HepG2 (cell line): ENCODE measurements around the gene AUP1. TPM values are rescaled to one million over a fixed set of nuclear protein-coding genes. Genes with fewer than 3 reads are reported as not detected.
A peak's percentile ranks its signal among the peaks of the same experiment; 100 is the strongest.

Source experiments
- DMTF1 ChIP-seq: sonication (generic); formaldehyde crosslinking; IDR thresholded peaks from 2 replicates; pipeline ENCODE4 v1.4.0; 2020; ENCODE audit warnings: mild to moderate bottlenecking, missing genetic modification reagents
- HDAC1 ChIP-seq: sonication (generic); formaldehyde crosslinking; IDR thresholded peaks from 2 replicates; pipeline ENCODE4 v1.5.1; 2020; ENCODE audit warnings: mild to moderate bottlenecking, missing genetic modification reagents
- MTF2 ChIP-seq: sonication (generic); formaldehyde crosslinking; IDR thresholded peaks from 2 replicates; pipeline ENCODE4 v1.5.0; 2020; ENCODE audit warnings: missing genetic modification reagents, borderline replicate concordance
- NCOR1 ChIP-seq: fragments of 200-600 bp; sonication (generic); IDR thresholded peaks from 2 replicates; pipeline ENCODE4 v1.7.0; 2017; ENCODE audit warnings: antibody characterized with exemption, low read length, borderline replicate concordance
- NFIB ChIP-seq: sonication (generic); formaldehyde crosslinking; IDR thresholded peaks from 2 replicates; pipeline ENCODE4 v1.9.0; 2021; ENCODE audit warnings: missing genetic modification reagents, mild to moderate bottlenecking, borderline replicate concordance
- NFIC ChIP-seq: IDR thresholded peaks from 2 replicates; pipeline ENCODE4 v1.6.1; 2012; ENCODE audit warnings: mild to moderate bottlenecking, low read length, inconsistent platforms
- NFYB ChIP-seq: sonication (generic); formaldehyde crosslinking; IDR thresholded peaks from 2 replicates; pipeline ENCODE4 v1.4.0; 2020; ENCODE audit warnings: missing genetic modification reagents
- PAWR ChIP-seq: sonication (generic); formaldehyde crosslinking; IDR thresholded peaks from 2 replicates; pipeline ENCODE4 v1.4.0; 2020; ENCODE audit warnings: missing genetic modification reagents, mild to moderate bottlenecking, borderline replicate concordance
- PHF8 ChIP-seq: sonication (generic); formaldehyde crosslinking; IDR thresholded peaks from 2 replicates; pipeline ENCODE4 v1.5.0; 2020; ENCODE audit warnings: missing genetic modification reagents
- PITX1 ChIP-seq: sonication (generic); formaldehyde crosslinking; IDR thresholded peaks from 2 replicates; pipeline ENCODE4 v1.5.1; 2020; ENCODE audit warnings: mild to moderate bottlenecking, missing genetic modification reagents
- POGZ ChIP-seq: sonication (generic); formaldehyde crosslinking; IDR thresholded peaks from 2 replicates; pipeline ENCODE4 v1.4.0; 2020; ENCODE audit warnings: mild to moderate bottlenecking, missing genetic modification reagents
- SALL1 ChIP-seq: sonication (generic); formaldehyde crosslinking; IDR thresholded peaks from 2 replicates; pipeline ENCODE4 v1.8.0; 2022; ENCODE audit warnings: mild to moderate bottlenecking, missing genetic modification reagents
- SIX4 ChIP-seq: sonication (generic); formaldehyde crosslinking; IDR thresholded peaks from 2 replicates; pipeline ENCODE4 v1.4.0; 2020; ENCODE audit warnings: missing genetic modification reagents
- SMYD3 ChIP-seq: sonication (generic); formaldehyde crosslinking; IDR thresholded peaks from 2 replicates; pipeline ENCODE4 v1.8.1; 2023; ENCODE audit warnings: mild to moderate bottlenecking, missing genetic modification reagents
- SOX13 ChIP-seq, 3 experiments: fragments of 450-650 bp in 1 of 3; sonication (generic) in 1 of 3; formaldehyde crosslinking in 1 of 3; IDR thresholded peaks in 2 of 3; conservative IDR thresholded peaks in 1 of 3; 2 replicates each; pipeline versions ENCODE4 v1.5.0 to v1.6.1; 2016 to 2020; ENCODE audit warnings: antibody characterized with exemption in 1 of 3, mild to moderate bottlenecking in 1 of 3, missing compliant biosample characterization in 1 of 3, missing genetic modification reagents in 1 of 3, moderate library complexity in 1 of 3
- TBL1XR1 ChIP-seq: fragments of 150-350 bp; IDR thresholded peaks from 2 replicates; pipeline ENCODE4 v1.6.1; 2014; ENCODE audit warnings: borderline replicate concordance, low read length; ENCODE audit not compliant: partially characterized antibody
- ZBTB33 ChIP-seq: sonication (generic); formaldehyde crosslinking; IDR thresholded peaks from 2 replicates; pipeline ENCODE4 v1.4.0; 2020; ENCODE audit warnings: missing genetic modification reagents
- ZFP41 ChIP-seq: sonication (generic); formaldehyde crosslinking; IDR thresholded peaks from 2 replicates; pipeline ENCODE4 v1.4.0; 2020; ENCODE audit warnings: mild to moderate bottlenecking, missing genetic modification reagents, borderline replicate concordance
- ZNF329 ChIP-seq: sonication (generic); formaldehyde crosslinking; IDR thresholded peaks from 2 replicates; pipeline ENCODE4 v1.9.0; 2021; ENCODE audit warnings: low read depth, mild to moderate bottlenecking, missing genetic modification reagents
- ZNF34 ChIP-seq: sonication (generic); formaldehyde crosslinking; IDR thresholded peaks from 2 replicates; pipeline ENCODE4 v1.4.0; 2020; ENCODE audit warnings: mild to moderate bottlenecking, missing genetic modification reagents, borderline replicate concordance
- ZNF383 ChIP-seq: sonication (generic); formaldehyde crosslinking; IDR thresholded peaks from 2 replicates; pipeline ENCODE4 v1.4.0; 2020; ENCODE audit warnings: missing genetic modification reagents, mild to moderate bottlenecking, borderline replicate concordance
- ZNF543 ChIP-seq: sonication (generic); formaldehyde crosslinking; IDR thresholded peaks from 2 replicates; pipeline ENCODE4 v1.4.0; 2020; ENCODE audit warnings: mild to moderate bottlenecking, missing genetic modification reagents
- ZNF557 ChIP-seq: sonication (generic); formaldehyde crosslinking; IDR thresholded peaks from 2 replicates; pipeline ENCODE4 v1.4.0; 2020; ENCODE audit warnings: missing genetic modification reagents
- ZNF616 ChIP-seq: sonication (generic); formaldehyde crosslinking; IDR thresholded peaks from 2 replicates; pipeline ENCODE4 v1.5.0; 2020; ENCODE audit warnings: low read depth, mild to moderate bottlenecking, missing genetic modification reagents
- ZNF790 ChIP-seq: sonication (generic); formaldehyde crosslinking; IDR thresholded peaks from 2 replicates; pipeline ENCODE4 v1.8.0; 2022; ENCODE audit warnings: missing genetic modification reagents, mild to moderate bottlenecking, borderline replicate concordance
- ZSCAN30 ChIP-seq: sonication (generic); formaldehyde crosslinking; IDR thresholded peaks from 2 replicates; pipeline ENCODE4 v1.5.0; 2020; ENCODE audit warnings: mild to moderate bottlenecking, missing genetic modification reagents
- polyA plus RNA-seq, 8 experiments: library from polyadenylated mRNA; depleted of rRNA in 3 of 8; stranded (reverse) in 7 of 8; unstranded in 1 of 8; fragments of >200 nt; fragmentation: Illumina TruSeq in 4 of 8; extraction: Trizol in 4 of 8; gene quantifications; 2 replicates each; pipeline versions ENCODE4 v1.2.1 to v1.2.3, GENCODE V29; 2011 to 2016; ENCODE audit warnings: low read depth in 4 of 8, missing spikeins in 1 of 8, mixed read lengths in 1 of 8; ENCODE audit not compliant: insufficient read depth in 1 of 8
- total RNA-seq, 5 experiments: library from RNA; depleted of rRNA; stranded (reverse); fragments of >200 nt; fragmentation: Illumina TruSeq; extraction: Trizol; gene quantifications; 2 replicates each; pipeline ENCODE4 v1.2.3, GENCODE V29; 2016; ENCODE audit warnings: low read depth in 1 of 5

Gene AUP1
- total and polyA plus RNA-seq, 2 of the 13 experiments (the other 11 are each of a cell fraction or from before 2014, with no cell fraction given) = 174 to 267 TPM

- TF ChIP-seq SMYD3 (CRISPR knock-in tag) = no peak
- peak; percentile 45; the same call in 1 of the 2 replicates for TF ChIP-seq PHF8 (CRISPR knock-in tag)
- TF ChIP-seq PITX1 (CRISPR knock-in tag) = peak; percentile 62; the same call in 1 of the 2 replicates
- TF ChIP-seq NFIC = no peak
- no peak; the same call in 1 of the 2 replicates for TF ChIP-seq PAWR
- peak; percentile 79 for TF ChIP-seq SALL1 (CRISPR knock-in tag)
- TF ChIP-seq HDAC1 = peak; percentile 83
- no peak for TF ChIP-seq MTF2
- TF ChIP-seq ZNF543 (CRISPR knock-in tag) = peak; percentile 44
- TF ChIP-seq NFYB (CRISPR knock-in tag) = no peak
- TF ChIP-seq POGZ (CRISPR knock-in tag) = no peak
- TF ChIP-seq ZNF790 (CRISPR knock-in tag) = no peak
- TF ChIP-seq ZBTB33 (CRISPR knock-in tag) = peak; percentile 34; the same call in 1 of the 2 replicates
- TF ChIP-seq ZNF557 (CRISPR knock-in tag) = peak; percentile 72; the same call in 1 of the 2 replicates
- peak; percentile 53 for TF ChIP-seq TBL1XR1
- TF ChIP-seq ZNF383 (CRISPR knock-in tag) = 0 out of 2 replicates have a peak, but pooled peaks have one; percentile 15
- TF ChIP-seq NCOR1 = peak; percentile 97
- no peak; the same call in 1 of the 2 replicates for TF ChIP-seq NFIB
- TF ChIP-seq ZNF329 (CRISPR knock-in tag) = no peak
- no peak for TF ChIP-seq SOX13 (IDR thresholded peaks at IDR 0.05)
- TF ChIP-seq SOX13 (CRISPR knock-in tag; conservative IDR thresholded peaks at IDR 0.05 in 1 of 2, IDR thresholded peaks at IDR 0.05 in 1 of 2) = peak in 1 of 2 experiments; percentile 75; a peak in 2 of 4 replicates
- TF ChIP-seq ZNF616 (CRISPR knock-in tag) = no peak
- TF ChIP-seq ZNF34 (CRISPR knock-in tag) = no peak
- TF ChIP-seq ZFP41 (CRISPR knock-in tag) = no peak
- no peak for TF ChIP-seq DMTF1 (CRISPR knock-in tag)
- no peak for TF ChIP-seq ZSCAN30 (CRISPR knock-in tag)
- TF ChIP-seq SIX4 (CRISPR knock-in tag) = no peak; the same call in none of the 2 replicates
Measured at GRCh38 chr2:74502147-74502719, 27.3 kb downstream of the AUP1 start (continued).
